ENCODE results near the gene FILIP1L. TPM values are rescaled to one million over a fixed set of nuclear protein-coding genes. Genes with fewer than 3 reads are reported as not detected.

Gene FILIP1L
- total RNA-seq, 2 donors from 2014 or later = 9.5 to 28.2 TPM

DNA sequence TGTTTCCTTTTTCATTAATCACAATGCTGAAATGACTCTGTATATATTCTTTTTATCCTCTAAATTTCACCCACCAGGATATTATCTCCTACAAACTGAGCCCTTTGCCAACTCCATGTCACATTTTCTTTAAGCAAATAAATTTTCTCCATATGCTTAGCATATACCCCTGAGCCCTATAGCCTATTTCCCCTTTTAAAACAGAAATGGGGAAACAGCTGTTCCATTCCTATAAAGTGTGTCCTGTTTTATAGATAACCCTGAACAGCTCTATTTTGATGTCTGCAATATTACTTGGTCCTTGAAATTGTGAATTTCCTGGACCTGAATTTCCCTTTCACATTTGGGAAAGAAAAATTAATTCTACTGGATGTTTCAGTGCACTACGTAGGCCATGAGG is 15.6 kb upstream of the FILIP1L start:
- intact Hi-C loops (cut with DNase I) = no loop called here
- no peaks in the 10 kb centered on the region for H3K27me3 ChIP-seq (replicated peaks; ENCODE audit: insufficient read depth)
- WGBS = 88% methylated on average over 1 of the region's 1 CpG
- H3K27ac ChIP-seq = no peak overlapping the region
- no peaks in the 10 kb centered on the region for H3K9me3 ChIP-seq
- DNase-seq (ENCODE audit: low spot score) = no peak
- H3K4me3 ChIP-seq = no peak overlapping the region
- TF ChIP-seq POLR2A (IDR thresholded peaks at IDR 0.05) (no peak), POLR2AphosphoS5 (IDR thresholded peaks at IDR 0.05) (no peak)
- TF ChIP-seq, protein P1, sequence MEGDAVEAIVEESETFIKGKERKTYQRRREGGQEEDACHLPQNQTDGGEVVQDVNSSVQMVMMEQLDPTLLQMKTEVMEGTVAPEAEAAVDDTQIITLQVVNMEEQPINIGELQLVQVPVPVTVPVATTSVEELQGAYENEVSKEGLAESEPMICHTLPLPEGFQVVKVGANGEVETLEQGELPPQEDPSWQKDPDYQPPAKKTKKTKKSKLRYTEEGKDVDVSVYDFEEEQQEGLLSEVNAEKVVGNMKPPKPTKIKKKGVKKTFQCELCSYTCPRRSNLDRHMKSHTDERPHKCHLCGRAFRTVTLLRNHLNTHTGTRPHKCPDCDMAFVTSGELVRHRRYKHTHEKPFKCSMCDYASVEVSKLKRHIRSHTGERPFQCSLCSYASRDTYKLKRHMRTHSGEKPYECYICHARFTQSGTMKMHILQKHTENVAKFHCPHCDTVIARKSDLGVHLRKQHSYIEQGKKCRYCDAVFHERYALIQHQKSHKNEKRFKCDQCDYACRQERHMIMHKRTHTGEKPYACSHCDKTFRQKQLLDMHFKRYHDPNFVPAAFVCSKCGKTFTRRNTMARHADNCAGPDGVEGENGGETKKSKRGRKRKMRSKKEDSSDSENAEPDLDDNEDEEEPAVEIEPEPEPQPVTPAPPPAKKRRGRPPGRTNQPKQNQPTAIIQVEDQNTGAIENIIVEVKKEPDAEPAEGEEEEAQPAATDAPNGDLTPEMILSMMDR (IDR thresholded peaks at IDR 0.05) = no peak
- no peaks in the 10 kb centered on the region for H3K4me1 ChIP-seq (replicated peaks)
- H3K36me3 ChIP-seq = no peaks in the 10 kb centered on the region

DNA sequence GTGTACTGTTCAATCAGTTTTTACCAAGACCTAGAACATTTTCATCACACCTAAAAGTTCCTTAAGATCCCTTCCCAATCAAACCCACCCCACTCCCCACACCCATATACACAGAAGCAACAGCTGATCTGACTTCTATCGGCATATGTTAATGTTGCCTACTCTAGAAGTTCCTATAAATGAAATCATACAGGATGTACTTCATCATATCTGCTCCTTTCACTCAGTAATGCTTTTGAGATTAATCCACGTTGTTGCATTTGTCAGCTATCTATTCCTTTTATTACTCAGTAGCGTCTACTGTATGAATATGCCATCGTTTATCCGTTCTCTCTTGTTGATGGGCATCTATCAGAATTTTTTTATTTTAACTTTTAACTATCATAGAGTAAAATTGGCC is 14.3 kb upstream of the FILIP1L start:
- Histone ChIP-seq H3K4me1 (replicated peaks) (no peaks in the 10 kb centered on the region), H3K4me3 (no peak overlapping the region)
- 91% methylated on average over 5 of the region's 5 CpGs for WGBS

DNA sequence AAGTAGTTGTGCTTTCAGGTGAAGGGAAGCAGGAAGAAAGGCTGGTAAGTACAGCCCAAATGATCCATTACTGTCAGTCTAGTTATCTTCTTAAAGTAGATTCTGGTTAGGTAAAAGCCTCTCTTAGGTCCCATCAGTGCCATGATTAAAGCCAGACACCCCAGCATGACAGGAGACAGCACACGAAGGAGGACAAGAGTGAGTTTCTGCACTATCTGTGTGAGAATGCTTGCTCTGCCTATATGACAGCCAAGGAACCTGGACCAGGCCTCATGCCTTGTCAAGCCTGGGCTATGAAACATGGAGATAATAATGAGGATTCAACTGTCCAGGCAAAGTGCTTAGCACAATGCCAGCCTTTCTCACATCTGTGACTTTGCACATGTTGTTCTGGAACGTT is 13.5 kb upstream of the FILIP1L start:
- WGBS = 65% methylated on average over 2 of the region's 2 CpGs
- Histone ChIP-seq H3K9me3 (no peaks in the 10 kb centered on the region), H3K27ac (no peak overlapping the region), H3K4me3 (no peak overlapping the region), H3K4me1 (replicated peaks) (no peaks in the 10 kb centered on the region), H3K36me3 (no peaks in the 10 kb centered on the region), H3K27me3 (replicated peaks; ENCODE audit: insufficient read depth) (no peaks in the 10 kb centered on the region)
- no peak for DNase-seq (ENCODE audit: low spot score)
- TF ChIP-seq, protein P1 (IDR thresholded peaks at IDR 0.05) = no peak
- TF ChIP-seq POLR2AphosphoS5 (IDR thresholded peaks at IDR 0.05) (no peak), POLR2A (IDR thresholded peaks at IDR 0.05) (no peak)
- intact Hi-C loops (cut with DNase I) = no loop called here

More for the DNA sequence above, 14.3 kb upstream of the FILIP1L start:
- no peak for TF ChIP-seq POLR2A (IDR thresholded peaks at IDR 0.05)
- TF ChIP-seq POLR2AphosphoS5 (IDR thresholded peaks at IDR 0.05) = no peak
- TF ChIP-seq, protein P1 (IDR thresholded peaks at IDR 0.05) = no peak
- Histone ChIP-seq H3K9me3 (no peaks in the 10 kb centered on the region), H3K27ac (no peak overlapping the region), H3K27me3 (replicated peaks; ENCODE audit: insufficient read depth) (no peaks in the 10 kb centered on the region), H3K36me3 (no peaks in the 10 kb centered on the region)
- intact Hi-C loops (cut with DNase I) = no loop called here
- DNase-seq (ENCODE audit: low spot score) = no peak

DNA sequence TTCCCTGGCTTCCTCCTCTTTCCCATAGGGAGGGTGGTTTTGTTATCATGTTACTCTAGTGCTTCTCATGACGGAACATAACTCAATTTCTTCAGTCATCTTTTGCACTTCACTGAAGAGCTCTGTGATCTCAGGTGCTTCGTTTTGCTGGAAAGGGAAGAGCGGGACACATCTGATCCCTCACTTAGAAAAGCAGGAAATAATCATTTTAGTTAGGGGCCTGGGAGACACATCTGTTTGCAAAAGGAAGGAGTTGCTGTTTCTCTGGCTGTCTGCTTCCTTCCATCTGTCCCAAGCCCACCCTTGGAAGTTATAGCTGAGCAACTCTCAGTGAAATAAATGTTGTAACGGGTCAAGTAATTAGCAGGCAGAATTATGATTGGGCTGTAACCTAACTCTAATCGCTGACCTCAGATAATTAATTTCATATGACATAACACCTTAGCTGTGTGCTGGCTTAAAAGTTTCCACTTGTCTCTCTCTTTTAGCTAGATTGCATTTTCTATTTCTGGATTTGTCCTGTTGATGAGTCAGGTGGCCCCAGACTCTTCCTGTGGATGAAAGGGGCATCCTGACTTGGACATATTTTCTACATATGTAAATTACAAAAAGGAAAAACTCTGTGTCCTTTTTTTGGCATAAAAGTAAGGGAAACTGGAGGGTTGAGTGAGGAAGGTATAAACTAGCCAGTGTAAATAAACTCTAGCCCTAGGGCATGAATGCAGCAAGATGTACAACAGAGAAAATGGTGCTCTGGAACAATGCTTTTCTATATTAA is 11.0 kb upstream of the FILIP1L start:
- intact Hi-C loops (cut with DNase I) = no loop called here
- DNase-seq (ENCODE audit: low spot score) = no peak
- 81% methylated on average over 5 of the region's 5 CpGs for WGBS
- Histone ChIP-seq H3K27ac (no peak overlapping the region), H3K36me3 (no peaks in the 10 kb centered on the region), H3K27me3 (replicated peaks; ENCODE audit: insufficient read depth) (no peaks in the 10 kb centered on the region), H3K4me3 (no peak overlapping the region), H3K4me1 (replicated peaks) (no peaks in the 10 kb centered on the region), H3K9me3 (no peaks in the 10 kb centered on the region)
- TF ChIP-seq POLR2AphosphoS5 (IDR thresholded peaks at IDR 0.05) = no peak
- TF ChIP-seq POLR2A (IDR thresholded peaks at IDR 0.05) = no peak
- TF ChIP-seq, protein P1 (IDR thresholded peaks at IDR 0.05) = no peak

DNA sequence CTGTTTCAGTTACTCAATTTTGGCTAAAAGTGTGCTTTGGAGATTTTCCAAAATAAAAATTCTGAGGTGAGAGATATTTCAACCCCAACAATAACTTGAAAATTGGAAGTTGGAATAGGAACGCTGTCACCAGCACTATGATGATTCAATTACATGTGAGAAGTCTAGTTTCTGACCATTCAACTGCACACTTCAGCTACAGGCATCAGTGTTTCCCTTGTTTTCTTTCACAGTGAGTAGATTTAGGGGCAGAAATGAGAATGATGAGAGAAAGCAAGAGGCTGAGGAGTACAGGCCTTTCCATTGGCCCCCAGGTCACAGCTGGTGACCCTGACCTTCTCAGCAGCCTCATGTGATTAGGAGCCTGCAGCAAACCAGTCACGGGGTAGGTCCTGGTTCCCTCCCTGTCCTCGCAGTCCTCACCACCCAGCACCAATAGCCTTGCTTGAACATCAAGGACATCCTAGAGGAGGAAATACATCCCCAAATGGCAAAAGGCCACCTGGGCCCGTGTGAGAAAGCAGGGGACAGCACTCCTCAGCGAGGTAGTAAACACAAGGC is 10.0 kb upstream of the FILIP1L start:
- intact Hi-C loops (cut with DNase I) = no loop called here

More for the DNA sequence above, 10.0 kb upstream of the FILIP1L start:
- TF ChIP-seq POLR2AphosphoS5 (IDR thresholded peaks at IDR 0.05) (no peak), POLR2A (IDR thresholded peaks at IDR 0.05) (no peak)
- TF ChIP-seq, protein P1 (IDR thresholded peaks at IDR 0.05) = no peak
- no peak overlapping the region for H3K27ac ChIP-seq
- 91% methylated on average over 5 of the region's 5 CpGs for whole genome bisulfite sequencing
- H3K9me3 ChIP-seq = no peaks in the 10 kb centered on the region
- no peak for DNase-seq (ENCODE audit: low spot score)
- no peaks in the 10 kb centered on the region for H3K27me3 ChIP-seq (replicated peaks; ENCODE audit: insufficient read depth)
- no peak overlapping the region for H3K4me3 ChIP-seq
- no peaks in the 10 kb centered on the region for H3K4me1 ChIP-seq (replicated peaks)
- no peaks in the 10 kb centered on the region for H3K36me3 ChIP-seq
